Stimulated activated CD4-positive, alpha-beta T cell treated with anti-CD3 and anti-CD28 coated beads, Interleukin-4, amount 100 ng/mL, for 1 hour (primary cell): Measurements from ENCODE around the gene CFDP1.
"Not testable (repeated sequence)": the region's sequence is repeated elsewhere in the genome, so short reads cannot be mapped to it uniquely, and the experiment has no call there.

Experiments used
- DNase-seq: peaks from one replicate; pipeline ENCODE4 v3.0.0-alpha.2; 2020

The CFDP1 gene

GRCh38 chr16:75287708-75288107 is 145.6 kb downstream of the CFDP1 start:
- DNase-seq, result no peak

GRCh38 chr16:75286389-75286788 is 146.9 kb downstream of the CFDP1 start:
- DNase-seq, result no peak

DNA sequence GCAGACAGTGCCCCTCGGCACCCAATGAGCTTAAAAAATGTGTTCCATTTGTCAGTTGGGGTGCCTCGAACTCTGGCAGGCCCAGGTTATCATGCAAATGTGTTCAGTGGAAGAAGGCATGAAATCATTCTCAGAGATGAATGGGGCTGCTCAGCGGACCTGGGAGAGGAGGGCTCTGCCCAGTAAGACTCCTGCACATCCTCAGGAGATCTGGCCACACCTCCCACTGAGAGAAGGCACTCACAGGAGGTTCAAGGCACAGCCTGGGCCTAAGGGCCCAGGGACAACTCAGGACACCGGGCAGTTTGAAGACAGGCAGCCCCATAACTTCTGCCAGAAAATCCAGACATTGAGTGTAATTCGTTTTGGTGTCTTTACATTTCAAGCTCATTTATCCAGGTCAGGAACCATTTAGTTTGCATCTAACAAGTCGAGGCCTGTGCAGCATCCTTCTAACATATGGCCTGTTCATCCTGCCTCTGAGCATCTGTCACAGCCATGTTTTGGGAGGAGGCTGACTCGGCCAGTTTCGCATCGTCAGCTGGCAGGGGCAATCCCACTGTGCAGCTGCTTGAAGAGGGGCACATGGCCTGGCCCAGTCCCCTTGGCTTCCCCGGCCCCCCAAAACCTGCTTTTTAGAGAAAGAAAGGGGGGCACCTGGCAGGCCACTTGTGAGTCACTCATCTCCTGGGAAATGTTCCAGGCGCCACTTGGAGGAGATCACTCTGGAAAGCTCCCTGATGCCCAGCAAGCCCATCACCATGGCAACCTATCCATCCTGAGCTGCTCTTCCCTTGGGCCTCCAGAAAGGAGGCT is 150.6 kb downstream of the CFDP1 start:
- no peak for DNase-seq

DNA sequence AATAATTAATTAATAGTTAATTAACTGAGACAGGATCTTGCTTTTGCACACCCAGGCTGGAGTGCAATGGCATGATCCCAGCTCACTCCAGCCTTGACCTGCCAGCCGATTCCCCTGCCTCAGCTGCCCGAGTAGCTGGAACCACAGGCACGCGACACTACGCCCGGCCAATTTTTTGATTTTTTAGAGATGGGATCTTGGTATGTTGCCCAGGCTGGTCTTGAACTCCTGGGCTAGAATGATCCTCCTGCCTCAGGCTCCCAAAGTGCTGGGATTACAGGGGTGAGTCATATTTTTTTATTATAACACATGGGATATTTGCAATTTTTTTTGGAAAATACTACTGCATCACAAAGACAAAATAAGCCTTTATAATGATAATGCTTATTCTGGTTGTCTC is 151.5 kb downstream of the CFDP1 start:
- DNase-seq, result no peak

- DNase-seq, result not testable (repeated sequence)
Measured at GRCh38 chr16:75281009-75281408, 152.3 kb downstream of the CFDP1 start.

DNA sequence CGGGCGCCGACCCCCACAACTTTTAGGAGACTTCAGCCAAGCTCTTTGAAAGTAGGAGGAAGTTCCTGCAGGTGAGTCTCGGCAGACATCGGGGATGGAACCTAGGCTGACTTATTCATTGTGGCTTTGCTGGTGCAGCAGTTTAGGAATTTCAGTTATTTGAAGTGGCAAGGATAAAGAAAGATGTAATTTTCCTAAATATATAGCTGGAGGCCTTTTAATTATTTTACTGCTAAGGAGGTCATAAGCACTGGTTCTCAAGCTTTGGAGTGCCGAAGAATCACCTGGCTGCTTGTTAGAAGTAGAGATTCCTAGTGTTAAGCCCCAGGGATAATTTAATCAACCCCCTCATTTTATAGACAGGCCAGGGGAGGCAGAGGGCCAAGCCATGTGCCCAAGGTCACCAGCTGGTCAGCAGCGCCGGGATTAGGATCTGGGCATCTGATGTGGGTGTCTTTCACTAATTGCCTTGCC is 152.9 kb downstream of the CFDP1 start:
- DNase-seq, result no peak

DNA sequence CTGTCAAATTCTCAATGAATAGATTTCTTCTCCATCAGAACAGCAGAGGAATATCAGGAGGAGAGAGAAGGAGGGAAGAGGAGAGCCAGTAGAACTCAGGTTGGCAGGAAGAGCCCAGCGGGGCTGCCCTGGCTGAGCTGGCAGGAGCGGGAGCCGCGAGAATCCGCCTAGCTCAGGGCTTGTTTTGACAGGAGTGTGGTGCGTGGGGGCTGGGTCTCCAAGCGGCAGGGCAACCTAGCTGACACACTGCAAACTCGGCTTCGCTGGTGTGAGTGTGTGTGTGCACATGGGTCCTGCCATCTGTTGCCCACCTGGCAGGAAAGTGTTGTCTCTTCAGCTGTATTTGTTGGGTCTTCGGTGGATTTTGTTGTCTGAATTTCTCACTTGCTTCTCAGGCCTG is 154.0 kb downstream of the CFDP1 start:
- DNase-seq, result no peak

DNA sequence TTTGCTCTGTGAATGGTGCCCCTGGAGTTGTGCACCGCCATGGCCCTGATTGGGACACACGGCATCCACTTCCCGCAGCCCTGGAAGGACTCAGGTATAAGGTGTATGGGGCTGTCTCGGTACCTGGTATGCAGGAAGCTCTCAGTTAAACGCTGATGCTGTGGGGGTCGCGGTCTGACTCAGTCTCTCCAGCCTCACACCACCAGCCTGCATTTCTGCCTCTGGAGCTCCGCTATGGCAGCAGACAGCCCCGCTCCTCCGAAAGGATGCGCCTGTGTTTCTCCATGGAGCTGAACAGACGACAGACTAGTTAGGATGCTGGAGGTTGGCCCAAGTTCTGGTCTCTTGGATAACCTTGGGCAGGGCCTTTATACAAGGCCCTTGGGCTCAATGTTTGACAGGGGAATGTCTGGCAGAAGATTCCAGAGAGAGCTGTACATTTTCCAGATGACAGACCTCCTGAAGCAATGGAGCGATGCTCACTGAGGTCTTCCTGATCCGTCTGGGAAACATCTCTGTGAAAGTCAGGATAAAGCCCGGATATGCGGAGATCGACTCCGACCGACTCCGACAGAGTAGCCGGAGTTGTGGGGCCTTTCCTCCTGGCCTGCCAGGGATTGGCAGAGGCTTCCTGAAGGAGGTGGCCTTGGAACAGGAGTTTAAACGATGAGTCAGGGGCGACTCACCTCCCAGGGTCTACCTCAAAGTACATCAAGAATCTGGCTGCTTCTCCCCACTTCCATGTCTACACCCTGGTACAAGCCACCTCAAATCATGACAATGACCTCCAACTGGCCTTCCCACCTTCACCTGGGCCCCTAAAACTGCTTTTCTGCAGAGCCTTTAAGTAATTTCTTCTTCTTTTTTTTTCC is 160.0 kb downstream of the CFDP1 start:
- DNase-seq, result no peak

DNA sequence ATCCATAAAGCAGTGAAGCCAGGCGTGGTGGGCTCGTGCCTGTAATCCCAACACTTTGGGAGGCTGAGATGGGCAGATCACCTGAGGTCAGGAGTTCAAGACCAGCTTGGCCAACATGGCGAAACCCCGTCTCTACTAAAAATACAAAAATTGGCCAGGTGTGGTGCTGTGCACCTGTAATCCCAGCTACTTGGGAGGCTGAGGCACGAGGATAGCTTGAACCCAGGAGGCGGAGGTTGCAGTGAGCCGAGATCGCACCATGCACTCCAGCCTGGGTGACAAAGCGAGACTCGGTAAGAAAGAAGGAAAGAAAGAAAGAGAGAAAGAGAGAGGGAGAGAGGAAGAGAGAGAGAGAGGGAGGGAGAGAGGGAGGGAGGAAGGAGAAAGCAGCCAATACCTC is 160.7 kb downstream of the CFDP1 start:
- not testable (repeated sequence) for DNase-seq

GRCh38 chr16:75272097-75272551 is 161.2 kb downstream of the CFDP1 start:
- no peak for DNase-seq

DNA sequence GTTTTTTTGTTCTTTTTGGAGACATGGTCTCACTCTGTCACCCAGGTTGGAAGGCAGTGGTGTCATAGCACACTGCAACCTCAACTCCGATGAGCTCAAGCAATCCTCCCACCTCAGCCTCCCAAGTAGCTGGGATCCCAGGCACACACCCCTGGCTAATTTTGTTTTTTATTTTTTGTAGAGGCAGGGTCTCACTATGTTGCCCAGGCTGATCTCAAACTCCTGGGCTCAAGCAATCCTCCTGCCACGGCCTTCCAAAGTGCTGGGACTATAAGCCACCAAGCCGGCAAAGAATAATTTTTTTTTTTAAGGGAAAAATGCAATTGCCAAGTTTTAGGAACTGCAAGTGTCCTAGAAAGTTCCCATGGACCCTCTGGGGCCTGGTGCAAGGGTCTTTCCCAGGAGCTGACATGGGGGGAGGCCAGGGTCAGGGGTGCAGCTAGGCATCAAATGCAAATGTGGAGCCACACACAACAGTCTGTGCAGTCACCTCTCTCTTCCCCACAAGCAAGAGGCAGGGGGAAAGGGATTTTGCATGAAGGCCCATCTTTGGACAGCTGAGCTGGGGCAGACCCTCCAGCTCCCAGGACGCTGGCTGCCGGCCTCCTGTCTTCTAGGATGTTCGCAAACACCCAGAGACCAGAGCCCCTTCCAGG is 161.7 kb downstream of the CFDP1 start:
- no peak for DNase-seq

- not testable (repeated sequence) for DNase-seq
Measured at GRCh38 chr16:75269358-75269757, 163.9 kb downstream of the CFDP1 start.

DNA sequence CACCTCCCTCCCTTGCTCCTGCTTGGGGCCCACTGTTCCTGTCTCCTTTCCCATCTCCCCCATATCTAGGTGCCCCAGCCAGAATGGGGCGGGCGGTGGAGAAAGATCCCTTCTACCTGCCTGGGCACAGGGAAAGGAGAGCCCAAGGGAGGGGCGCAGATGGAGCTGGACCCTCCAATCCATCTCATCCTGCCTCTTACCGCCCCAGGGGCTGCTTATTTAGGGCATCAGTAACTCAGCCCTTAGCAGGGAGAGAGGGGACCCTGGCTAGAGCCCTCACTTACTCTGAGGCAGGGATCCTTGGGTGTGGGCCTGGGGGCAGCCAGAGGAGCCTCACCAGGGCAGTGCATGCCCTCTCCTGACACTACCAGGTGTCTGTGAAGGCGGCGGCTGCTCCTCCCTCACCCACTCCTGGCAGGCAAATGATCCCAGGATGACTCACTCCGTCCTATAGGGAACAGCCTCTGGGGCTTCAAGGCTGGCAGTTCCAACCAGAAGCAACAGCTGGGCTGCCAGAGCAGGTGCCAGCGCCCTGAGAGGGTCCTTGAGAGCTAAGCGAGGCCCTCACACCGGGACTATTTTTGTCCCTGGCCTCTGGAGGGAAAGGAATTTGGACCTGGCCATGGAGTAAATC is 165.6 kb downstream of the CFDP1 start:
- DNase-seq, result no peak

DNA sequence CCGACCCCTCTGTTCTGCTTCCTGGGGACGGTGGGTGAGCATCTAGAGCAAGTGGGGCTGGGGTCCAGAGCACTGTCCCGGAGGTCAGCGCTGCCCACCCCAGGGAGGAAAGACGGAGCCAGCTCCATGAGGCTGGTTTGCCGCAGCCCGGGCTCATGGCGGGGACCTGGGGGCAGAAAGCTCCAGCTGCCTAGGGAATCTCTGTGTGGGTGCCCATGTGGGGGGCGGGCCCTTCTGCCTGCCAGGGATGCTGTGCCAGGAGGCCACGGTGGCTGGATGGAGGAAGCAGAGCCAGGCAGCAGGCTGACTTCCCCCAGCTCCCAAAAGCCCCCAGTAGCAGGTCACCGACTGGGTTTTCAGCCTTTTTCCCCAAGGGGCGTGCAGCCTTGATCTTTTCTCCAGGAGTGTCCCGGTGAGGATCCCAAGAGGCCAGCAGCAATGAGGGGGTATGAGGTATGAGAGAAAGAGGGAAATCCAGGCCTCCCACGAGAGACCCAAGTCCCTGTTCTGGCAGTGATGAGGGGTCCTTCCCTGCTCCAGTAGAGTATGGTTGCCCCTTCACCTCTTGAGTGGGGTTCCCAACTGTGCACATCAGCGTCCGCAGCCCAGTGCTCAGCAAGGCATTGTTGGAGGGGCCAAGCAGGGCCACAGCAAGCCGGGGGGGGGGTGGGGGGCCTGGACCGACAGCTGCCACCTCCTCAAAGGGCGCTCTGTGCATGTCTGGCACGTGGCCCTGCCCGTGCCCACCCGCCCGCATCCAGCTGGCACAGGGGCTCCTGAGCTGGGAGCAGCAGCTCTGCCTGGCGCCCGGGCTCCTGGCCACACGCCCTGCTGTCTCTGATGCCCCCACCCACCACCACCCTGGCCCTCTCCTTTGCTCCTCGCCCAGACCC is 166.3 kb downstream of the CFDP1 start:
- no peak for DNase-seq

- DNase-seq, result peak; percentile 15
Measured at GRCh38 chr16:75265911-75266701, 167.2 kb downstream of the CFDP1 start.

DNA sequence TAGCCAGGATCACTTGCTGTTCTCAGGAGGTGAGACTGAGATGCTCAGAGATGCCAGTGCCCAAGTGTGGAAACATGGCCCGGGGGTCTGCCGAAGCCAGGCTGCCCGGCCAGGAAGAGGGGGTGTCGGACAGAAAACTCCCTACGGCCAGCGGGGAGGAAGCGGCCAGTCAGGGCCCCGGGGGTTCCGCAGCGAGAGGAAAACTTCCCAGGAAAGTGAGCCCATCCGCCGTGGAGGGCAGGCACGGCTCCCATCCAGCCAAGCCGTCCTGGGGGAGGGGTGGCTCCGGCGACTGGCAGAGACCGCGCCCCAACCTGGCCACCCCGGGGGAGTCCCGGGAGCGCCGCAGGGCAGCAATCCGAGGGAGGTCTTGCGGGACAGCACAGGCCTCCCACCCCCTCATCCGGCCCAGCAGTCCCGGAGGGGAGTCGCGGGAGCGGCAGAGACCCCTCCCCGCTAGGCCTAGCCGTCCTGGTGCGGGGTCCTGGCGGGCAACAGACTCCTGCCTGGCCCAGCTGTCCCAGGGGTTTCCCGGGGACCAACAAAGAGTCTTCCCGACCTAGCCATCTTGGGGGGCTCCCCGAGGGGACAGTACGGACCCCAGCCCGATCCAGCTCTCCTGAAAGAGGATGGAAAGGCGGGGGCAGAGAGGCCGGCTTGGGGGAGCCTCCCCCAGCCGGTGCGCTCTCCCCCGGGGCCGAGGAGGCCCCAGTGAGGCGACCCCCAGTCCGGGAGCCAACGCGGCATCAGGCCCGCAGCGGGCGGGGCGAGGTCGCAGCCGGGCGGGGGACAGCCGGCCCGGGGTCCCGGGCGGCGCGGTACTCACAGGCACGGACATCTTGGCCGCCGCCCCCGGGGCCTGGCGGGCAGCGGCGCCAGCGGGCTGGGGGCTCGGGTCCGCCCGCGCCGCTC is 168.0 kb downstream of the CFDP1 start:
- no peak for DNase-seq

DNA sequence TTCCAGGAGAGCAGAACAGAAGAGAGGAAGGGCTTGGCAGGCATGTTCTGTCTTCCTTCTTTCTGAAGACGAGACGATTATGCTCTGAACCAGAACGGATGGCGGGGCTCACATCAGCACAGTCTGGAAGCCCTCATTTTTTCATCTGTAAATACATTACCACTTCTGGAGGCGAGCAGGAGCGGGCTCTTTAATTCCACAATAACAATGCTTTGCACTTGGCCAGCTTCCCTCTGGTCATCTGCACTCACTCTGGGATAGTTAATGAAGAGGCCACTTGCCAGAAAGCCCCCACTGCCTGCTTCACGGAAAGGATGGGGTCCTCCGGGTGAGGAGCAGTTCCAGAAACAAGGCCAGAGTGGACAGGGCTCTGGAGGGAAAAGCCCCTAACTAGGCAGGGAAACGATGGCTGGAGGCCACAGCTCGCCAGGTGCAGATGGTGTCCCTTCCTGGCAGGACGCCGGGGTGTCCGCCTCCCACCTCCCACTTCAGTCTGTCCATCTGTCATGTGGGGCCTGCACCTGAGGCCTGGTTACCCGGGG is 168.8 kb downstream of the CFDP1 start:
- no peak for DNase-seq

DNA sequence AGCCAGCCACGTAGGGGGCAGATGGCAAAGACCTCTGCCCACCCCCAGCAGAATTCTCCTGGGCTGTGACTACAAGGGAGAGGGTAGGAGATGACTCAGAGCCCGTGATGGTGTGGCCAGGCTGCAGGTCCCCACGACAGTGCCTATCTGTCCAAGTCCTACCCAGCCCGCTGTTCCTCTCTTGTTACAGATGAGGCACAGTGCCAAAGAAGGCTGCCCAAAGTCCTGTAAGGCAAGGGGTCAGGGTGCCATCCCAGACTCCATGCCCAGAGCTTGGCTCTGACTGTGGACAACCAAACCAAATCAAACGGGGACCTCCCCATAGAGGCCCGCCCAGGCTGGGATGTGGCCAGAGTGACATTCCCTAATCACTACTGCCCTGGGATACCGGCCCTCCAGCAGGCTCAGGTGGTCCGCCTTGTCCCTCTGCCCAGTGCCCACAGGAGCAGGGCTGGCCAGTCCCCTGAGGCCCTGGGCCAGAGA is 169.3 kb downstream of the CFDP1 start:
- no peak for DNase-seq

DNA sequence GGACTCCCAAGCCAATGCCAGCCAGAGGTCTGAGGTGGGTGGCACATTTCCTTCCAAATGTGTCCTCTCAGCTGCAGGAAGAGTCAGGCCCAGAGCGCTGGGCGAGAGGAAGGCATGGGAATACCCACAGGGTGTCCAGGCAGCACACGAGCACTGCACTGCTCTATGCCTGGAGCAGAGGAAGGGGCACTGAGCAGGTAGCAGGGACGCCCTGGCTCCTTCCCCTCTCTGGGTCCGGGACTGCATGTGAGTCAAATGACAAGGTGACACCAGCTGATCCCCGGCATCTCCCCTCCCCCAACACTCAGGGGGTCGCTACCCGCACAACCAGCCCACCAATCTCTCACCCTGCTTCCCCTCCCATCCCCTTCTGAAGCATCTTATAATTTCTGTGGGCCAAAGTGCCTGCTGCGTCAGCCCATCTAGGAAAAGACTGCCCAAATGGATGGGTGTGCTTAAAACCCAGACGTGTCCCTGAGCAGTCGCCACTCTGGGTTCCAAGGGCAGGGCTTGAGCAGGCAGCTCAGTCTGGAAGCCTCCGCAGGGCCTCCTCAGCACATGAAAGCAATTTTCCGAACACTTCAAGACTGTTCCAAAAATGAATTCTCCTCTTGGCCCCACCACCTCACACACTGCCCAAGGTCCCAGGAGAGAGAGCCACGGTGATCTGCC is 169.9 kb downstream of the CFDP1 start:
- DNase-seq, result no peak
